Ovary (tissue), 3 donors: ENCODE data around the gene SGTA.

ENCODE experiments used
- CTCF ChIP-seq, 3 donors: fragments of 450-650 bp in 2 of 3; fragments of 200-600 bp in 1 of 3; IDR thresholded peaks; one replicate each; pipeline versions ENCODE4 v1.5.1 to v1.8.0; 2016 to 2022; ENCODE audit warnings: antibody characterized with exemption in 3 of 3, mild to moderate bottlenecking in 1 of 3
- EP300 ChIP-seq: sonication (generic); formaldehyde crosslinking; IDR thresholded peaks from one replicate; pipeline ENCODE4 v1.6.1; 2017; ENCODE audit warnings: antibody characterized with exemption
- POLR2A ChIP-seq: fragments of 450-650 bp; IDR thresholded peaks from one replicate; pipeline ENCODE4 v1.6.1; 2017; ENCODE audit warnings: antibody characterized with exemption, mild to moderate bottlenecking, moderate library complexity
- donor health status: DM: no; HTN: no; CAD: no.

- TF ChIP-seq POLR2A (no peak), CTCF (IDR thresholded peaks at IDR 0.05) (no peak), EP300 (no peak)
Measured at GRCh38 chr19:2798158-2798685, 15.1 kb upstream of the SGTA start.
